Fibroblast of villous mesenchyme (primary cell): Measurements from ENCODE around the gene CNKSR1. TPM values are rescaled to one million over a fixed set of nuclear protein-coding genes. Genes with fewer than 3 reads are reported as not detected.

ENCODE experiments used
- DNase-seq: peaks from one replicate; pipeline ENCODE4 v3.0.0-alpha.2; 2010; ENCODE audit warnings: low read depth
- H3K4me3 ChIP-seq: 2 replicates; pipeline ENCODE4 v1.5.1; 2011; ENCODE audit warnings: low read depth, mild to moderate bottlenecking, low read length
- CTCF ChIP-seq: IDR thresholded peaks from 2 replicates; pipeline ENCODE4 v1.5.1; 2012; ENCODE audit warnings: low read depth, mild to moderate bottlenecking, low read length; ENCODE audit not compliant: insufficient read depth
- total RNA-seq: library from RNA; depleted of rRNA; stranded (reverse); fragments of >200 nt; gene quantifications from 2 replicates; pipeline ENCODE4 v1.2.3, GENCODE V29; 2012

CNKSR1 gene
- total RNA-seq, 1 donor = not detected

GRCh38 chr1:26171084-26172072, 5.9 kb upstream of the CNKSR1 start, which contains the start of gene ZNF593OS:
Gene ZNF593OS (minus strand): TSS chr1:26171832. CDS start chr1:26171661, 171 bp downstream.
- peak within 1 kb of the TSS; percentile 89 for H3K4me3 ChIP-seq
- no peak for TF ChIP-seq CTCF
- DNase-seq = no peak

- DNase-seq = no peak
- TF ChIP-seq CTCF = no peak
- no peak overlapping the region for H3K4me3 ChIP-seq
Observed at GRCh38 chr1:26175346-26175745, 1.9 kb upstream of the CNKSR1 start.

DNA sequence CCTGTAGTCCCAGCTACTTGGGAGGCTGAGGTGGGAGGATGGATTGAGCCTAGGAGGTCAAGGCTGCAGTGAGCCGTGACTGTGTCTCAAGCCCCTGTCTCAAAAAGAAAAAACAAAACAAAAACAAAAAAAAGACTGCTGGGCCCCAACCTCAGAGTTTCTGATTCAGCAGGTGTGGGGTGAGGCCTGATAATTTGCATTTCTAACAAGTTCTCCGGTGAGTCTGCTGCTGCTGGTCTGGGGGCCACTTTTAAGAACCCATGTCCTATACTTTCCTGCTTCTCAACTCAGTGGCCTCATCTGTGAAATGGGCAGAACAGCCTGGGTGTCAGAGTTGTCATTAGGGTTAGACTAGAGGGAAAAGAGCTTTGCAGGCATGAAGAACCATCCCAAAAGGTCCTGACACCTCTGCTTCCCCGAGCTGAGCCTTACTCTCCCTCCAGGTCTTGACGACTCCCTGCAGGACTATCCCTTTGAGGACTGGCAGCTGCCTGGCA, 2.8 kb downstream of the CNKSR1 start:
- TF ChIP-seq CTCF = no peak
- no peak for DNase-seq
- no peak overlapping the region for H3K4me3 ChIP-seq

GRCh38 chr1:26181586-26182382, 4.5 kb downstream of the CNKSR1 start:
- no peak for DNase-seq
- H3K4me3 ChIP-seq = no peak overlapping the region
- no peak for TF ChIP-seq CTCF

GRCh38 chr1:26182383-26182696, 5.0 kb downstream of the CNKSR1 start:
- H3K4me3 ChIP-seq = no peak overlapping the region
- no peak for TF ChIP-seq CTCF
- no peak for DNase-seq

- H3K4me3 ChIP-seq = no peak overlapping the region
- DNase-seq = no peak
- TF ChIP-seq CTCF = no peak
Observed at GRCh38 chr1:26184086-26184485, 6.8 kb downstream of the CNKSR1 start.
